ENCODE data around the gene DRC1.

DRC1 gene

DNA sequence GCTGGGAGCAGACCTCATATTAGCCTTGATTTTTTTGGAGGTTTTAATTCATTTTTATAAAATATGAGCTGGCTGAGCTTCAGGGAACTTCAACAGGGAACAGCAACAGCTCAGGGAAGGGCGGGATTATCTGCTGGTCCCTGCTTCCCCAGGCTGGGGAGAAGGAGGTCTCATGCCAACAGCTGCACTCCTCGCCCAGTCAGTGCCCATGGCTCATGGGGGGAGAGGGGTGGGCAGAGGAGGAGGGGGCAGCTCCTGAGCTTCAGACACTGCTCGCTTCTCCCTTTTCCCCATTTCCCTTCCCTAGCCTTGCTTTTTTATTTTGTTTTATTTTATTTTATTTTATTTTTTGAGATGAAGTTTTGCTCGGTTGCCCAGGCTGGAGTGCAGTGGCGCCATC, 76.6 kb downstream of the DRC1 start:
- H3K4me1 ChIP-seq (ENCODE audit: control insufficient read depth, insufficient read depth, low read length): peaks cover 3% of the 10 kb centered on the region; the same call in 1 of the 2 replicates
- H3K27ac ChIP-seq (ENCODE audit: low read depth, low read length): no peak overlapping the region
- no peak overlapping the region for H3K4me3 ChIP-seq (ENCODE audit: low read depth, low read length)
- H3K9ac ChIP-seq (ENCODE audit: low read depth, low read length): no peak overlapping the region
- H3K27me3 ChIP-seq (ENCODE audit: control insufficient read depth, insufficient read depth, low read length): no peaks in the 10 kb centered on the region; the same call in 1 of the 2 replicates
- no peaks in the 10 kb centered on the region for H3K36me3 ChIP-seq (ENCODE audit: control insufficient read depth, insufficient read depth, low read length)
- no peaks in the 10 kb centered on the region for H3K9me3 ChIP-seq (ENCODE audit: control insufficient read depth, insufficient read depth, low read length)

DNA sequence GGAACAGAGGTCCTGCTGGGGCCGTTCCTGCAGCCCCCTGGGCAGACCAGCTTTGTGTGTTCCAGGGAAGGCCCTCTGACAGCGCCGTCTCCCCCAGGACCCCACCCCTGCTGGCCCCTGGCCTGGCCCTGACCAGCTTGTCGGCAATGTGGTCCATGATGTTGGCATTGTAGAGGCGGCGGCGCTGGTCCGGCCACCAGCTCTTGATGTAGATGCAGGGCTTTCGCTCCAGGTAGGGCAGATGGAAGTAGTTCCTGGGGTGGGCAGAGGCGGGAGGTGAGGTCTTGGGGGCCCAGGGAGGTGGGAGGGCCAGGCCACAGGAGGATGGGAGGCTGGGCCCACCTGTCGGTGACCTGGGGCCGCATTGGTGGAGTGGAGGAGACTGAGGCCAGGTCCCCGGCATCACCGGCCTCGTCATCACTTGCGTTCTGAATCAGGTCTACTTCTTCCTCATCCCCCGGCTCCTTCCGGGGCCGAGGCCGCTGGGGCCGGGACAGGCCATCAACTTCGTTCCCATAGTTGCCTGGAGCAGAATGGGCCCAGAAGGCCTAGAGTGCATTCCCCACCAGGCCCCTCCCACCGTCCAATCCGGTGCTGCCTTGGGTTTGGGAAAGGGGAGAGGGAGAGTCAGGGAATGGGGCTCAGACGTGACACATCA, 77.5 kb downstream of the DRC1 start:
- no peaks in the 10 kb centered on the region for H3K36me3 ChIP-seq (ENCODE audit: control insufficient read depth, insufficient read depth, low read length)
- no peak overlapping the region for H3K9ac ChIP-seq (ENCODE audit: low read depth, low read length)

GRCh38 chr2:26479789-26480565, 78.3 kb downstream of the DRC1 start:
- Histone ChIP-seq H3K27me3 (ENCODE audit: control insufficient read depth, insufficient read depth, low read length) (no peaks in the 10 kb centered on the region; the same call in 1 of the 2 replicates), H3K36me3 (ENCODE audit: control insufficient read depth, insufficient read depth, low read length) (no peaks in the 10 kb centered on the region), H3K4me3 (ENCODE audit: low read depth, low read length) (no peak overlapping the region), H3K9ac (ENCODE audit: low read depth, low read length) (no peak overlapping the region), H3K27ac (ENCODE audit: low read depth, low read length) (no peak overlapping the region), H3K4me1 (ENCODE audit: control insufficient read depth, insufficient read depth, low read length) (peaks cover 3% of the 10 kb centered on the region; the same call in 1 of the 2 replicates), H3K9me3 (ENCODE audit: control insufficient read depth, insufficient read depth, low read length) (no peaks in the 10 kb centered on the region)

More for the DNA sequence above, 77.5 kb downstream of the DRC1 start:
- no peaks in the 10 kb centered on the region; the same call in 1 of the 2 replicates for H3K27me3 ChIP-seq (ENCODE audit: control insufficient read depth, insufficient read depth, low read length)
- no peak overlapping the region for H3K27ac ChIP-seq (ENCODE audit: low read depth, low read length)
- peaks cover 3% of the 10 kb centered on the region; the same call in 1 of the 2 replicates for H3K4me1 ChIP-seq (ENCODE audit: control insufficient read depth, insufficient read depth, low read length)
- no peak overlapping the region for H3K4me3 ChIP-seq (ENCODE audit: low read depth, low read length)
- no peaks in the 10 kb centered on the region for H3K9me3 ChIP-seq (ENCODE audit: control insufficient read depth, insufficient read depth, low read length)

- Histone ChIP-seq H3K27ac (ENCODE audit: low read depth, low read length) (no peak overlapping the region), H3K4me1 (ENCODE audit: control insufficient read depth, insufficient read depth, low read length) (peaks cover 3% of the 10 kb centered on the region; the same call in 1 of the 2 replicates), H3K4me3 (ENCODE audit: low read depth, low read length) (no peak overlapping the region), H3K36me3 (ENCODE audit: control insufficient read depth, insufficient read depth, low read length) (no peaks in the 10 kb centered on the region), H3K9me3 (ENCODE audit: control insufficient read depth, insufficient read depth, low read length) (no peaks in the 10 kb centered on the region), H3K9ac (ENCODE audit: low read depth, low read length) (no peak overlapping the region), H3K27me3 (ENCODE audit: control insufficient read depth, insufficient read depth, low read length) (no peaks in the 10 kb centered on the region; the same call in 1 of the 2 replicates)
These were observed 79.1 kb downstream of the DRC1 start for GRCh38 chr2:26480566-26481423.

DNA sequence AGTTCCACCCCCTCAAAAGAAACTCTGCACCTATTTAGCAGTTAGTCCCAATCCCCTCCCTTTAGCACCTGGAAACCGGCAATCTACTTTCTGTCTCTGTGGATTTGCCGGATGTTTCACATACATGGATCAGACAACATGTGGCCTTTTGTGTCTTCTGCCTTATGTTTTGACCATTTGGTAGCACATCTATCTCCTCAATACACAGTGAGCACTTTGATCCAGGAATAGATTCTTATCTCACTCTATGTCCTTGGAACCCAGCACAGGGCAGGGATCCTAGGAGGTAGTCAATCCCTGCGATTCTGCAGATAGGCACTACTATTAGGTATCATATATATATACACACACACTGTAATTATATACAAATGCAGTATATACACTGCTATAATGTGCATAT, 80.0 kb downstream of the DRC1 start:
- H3K9ac ChIP-seq (ENCODE audit: low read depth, low read length): no peak overlapping the region
- no peak overlapping the region for H3K4me3 ChIP-seq (ENCODE audit: low read depth, low read length)
- H3K36me3 ChIP-seq (ENCODE audit: control insufficient read depth, insufficient read depth, low read length): no peaks in the 10 kb centered on the region
- H3K27ac ChIP-seq (ENCODE audit: low read depth, low read length): no peak overlapping the region
- H3K27me3 ChIP-seq (ENCODE audit: control insufficient read depth, insufficient read depth, low read length): no peaks in the 10 kb centered on the region; the same call in 1 of the 2 replicates
- H3K4me1 ChIP-seq (ENCODE audit: control insufficient read depth, insufficient read depth, low read length): peaks cover 3% of the 10 kb centered on the region; the same call in 1 of the 2 replicates
- H3K9me3 ChIP-seq (ENCODE audit: control insufficient read depth, insufficient read depth, low read length): no peaks in the 10 kb centered on the region

DNA sequence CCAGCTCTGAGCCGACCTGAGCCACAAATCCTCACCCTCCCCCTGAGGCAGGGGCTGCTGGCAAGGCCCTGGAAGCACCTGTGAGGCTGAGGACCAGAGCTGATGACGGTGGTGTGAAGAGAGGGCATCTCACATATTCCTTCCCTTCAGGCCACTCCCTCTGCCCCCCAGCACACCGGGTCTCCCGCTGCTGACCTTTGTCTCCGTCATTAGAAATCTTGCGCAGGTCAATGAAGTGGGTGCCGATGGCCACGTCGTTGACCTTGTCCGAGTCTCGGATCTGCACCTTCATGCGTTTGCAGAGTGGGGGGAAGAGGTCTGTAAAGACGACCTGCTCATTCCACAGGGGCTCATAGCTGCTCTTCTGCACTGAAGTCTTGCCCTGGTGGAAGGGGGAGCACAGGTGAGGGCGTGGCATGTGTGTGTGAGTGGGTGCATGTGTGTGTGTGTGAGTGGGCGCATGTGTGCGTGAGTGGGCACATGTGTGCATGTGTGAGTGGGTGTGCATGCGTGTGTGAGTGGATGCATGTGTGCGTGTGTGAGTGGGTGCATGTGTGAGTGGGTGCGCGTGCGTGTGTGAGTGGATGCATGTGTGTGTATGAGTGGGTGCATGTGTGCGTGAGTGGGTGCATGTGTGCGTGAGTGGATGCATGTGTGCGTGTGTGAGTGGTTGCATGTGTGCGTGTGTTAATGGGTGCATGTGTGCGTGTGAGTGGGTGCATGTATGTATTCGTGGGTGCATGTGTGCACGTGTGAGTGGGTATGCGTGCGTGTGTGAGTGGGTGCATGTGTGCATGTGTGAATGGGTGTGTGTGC, 80.7 kb downstream of the DRC1 start:
- Histone ChIP-seq H3K9ac (ENCODE audit: low read depth, low read length) (no peak overlapping the region), H3K9me3 (ENCODE audit: control insufficient read depth, insufficient read depth, low read length) (no peaks in the 10 kb centered on the region), H3K27me3 (ENCODE audit: control insufficient read depth, insufficient read depth, low read length) (no peaks in the 10 kb centered on the region; the same call in 1 of the 2 replicates), H3K27ac (ENCODE audit: low read depth, low read length) (no peak overlapping the region), H3K4me3 (ENCODE audit: low read depth, low read length) (no peak overlapping the region), H3K36me3 (ENCODE audit: control insufficient read depth, insufficient read depth, low read length) (no peaks in the 10 kb centered on the region), H3K4me1 (ENCODE audit: control insufficient read depth, insufficient read depth, low read length) (peaks cover 2% of the 10 kb centered on the region; the same call in 1 of the 2 replicates)

DNA sequence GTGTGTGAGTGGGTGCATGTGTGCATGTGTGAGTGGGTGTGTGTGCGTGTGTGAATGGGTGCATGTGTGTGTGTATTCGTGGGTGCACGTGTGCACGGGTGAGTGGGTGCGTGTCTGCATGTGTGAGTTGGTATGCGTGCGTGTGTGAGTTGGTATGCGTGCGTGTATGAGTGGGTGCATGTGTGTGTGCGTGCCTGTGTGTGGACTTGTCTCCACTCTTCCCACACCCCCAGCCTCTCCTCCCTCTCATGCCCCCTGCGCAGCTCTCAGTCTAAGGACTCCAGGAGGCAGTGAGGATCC, 81.3 kb downstream of the DRC1 start:
- Histone ChIP-seq H3K27me3 (ENCODE audit: control insufficient read depth, insufficient read depth, low read length) (no peaks in the 10 kb centered on the region; the same call in 1 of the 2 replicates), H3K27ac (ENCODE audit: low read depth, low read length) (no peak overlapping the region), H3K36me3 (ENCODE audit: control insufficient read depth, insufficient read depth, low read length) (no peaks in the 10 kb centered on the region), H3K9me3 (ENCODE audit: control insufficient read depth, insufficient read depth, low read length) (no peaks in the 10 kb centered on the region), H3K9ac (ENCODE audit: low read depth, low read length) (no peak overlapping the region), H3K4me3 (ENCODE audit: low read depth, low read length) (no peak overlapping the region), H3K4me1 (ENCODE audit: control insufficient read depth, insufficient read depth, low read length) (no peaks in the 10 kb centered on the region)

DNA sequence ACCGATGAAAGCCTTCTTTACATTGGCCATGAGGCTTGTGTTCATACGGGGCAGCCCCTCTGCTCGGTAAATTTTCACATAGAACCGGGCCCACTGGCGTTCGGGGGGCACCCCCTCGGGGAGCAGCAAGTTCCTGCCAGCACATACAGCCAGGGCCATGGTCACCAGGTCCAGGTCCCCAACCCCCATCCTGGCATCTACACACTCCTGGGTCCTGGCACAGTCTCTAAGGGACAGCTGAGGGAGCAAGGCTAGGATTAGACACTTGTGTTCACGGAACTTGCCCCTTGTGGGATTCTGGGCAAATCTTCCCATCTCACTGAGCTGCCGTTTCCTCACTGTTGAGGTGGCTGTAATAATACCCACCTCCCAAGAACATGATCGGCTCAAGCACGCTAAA, 81.8 kb downstream of the DRC1 start:
- Histone ChIP-seq H3K36me3 (ENCODE audit: control insufficient read depth, insufficient read depth, low read length) (no peaks in the 10 kb centered on the region), H3K27me3 (ENCODE audit: control insufficient read depth, insufficient read depth, low read length) (no peaks in the 10 kb centered on the region), H3K9ac (ENCODE audit: low read depth, low read length) (no peak overlapping the region), H3K9me3 (ENCODE audit: control insufficient read depth, insufficient read depth, low read length) (no peaks in the 10 kb centered on the region), H3K4me1 (ENCODE audit: control insufficient read depth, insufficient read depth, low read length) (no peaks in the 10 kb centered on the region), H3K4me3 (ENCODE audit: low read depth, low read length) (no peak overlapping the region), H3K27ac (ENCODE audit: low read depth, low read length) (no peak overlapping the region)

- H3K9ac ChIP-seq (ENCODE audit: low read depth, low read length): no peak overlapping the region
- no peak overlapping the region for H3K27ac ChIP-seq (ENCODE audit: low read depth, low read length)
- no peaks in the 10 kb centered on the region for H3K36me3 ChIP-seq (ENCODE audit: control insufficient read depth, insufficient read depth, low read length)
- H3K4me3 ChIP-seq (ENCODE audit: low read depth, low read length): no peak overlapping the region
- no peaks in the 10 kb centered on the region for H3K4me1 ChIP-seq (ENCODE audit: control insufficient read depth, insufficient read depth, low read length)
- no peaks in the 10 kb centered on the region for H3K9me3 ChIP-seq (ENCODE audit: control insufficient read depth, insufficient read depth, low read length)
- H3K27me3 ChIP-seq (ENCODE audit: control insufficient read depth, insufficient read depth, low read length): no peaks in the 10 kb centered on the region
These were observed 82.3 kb downstream of the DRC1 start for GRCh38 chr2:26483957-26484565.

DNA sequence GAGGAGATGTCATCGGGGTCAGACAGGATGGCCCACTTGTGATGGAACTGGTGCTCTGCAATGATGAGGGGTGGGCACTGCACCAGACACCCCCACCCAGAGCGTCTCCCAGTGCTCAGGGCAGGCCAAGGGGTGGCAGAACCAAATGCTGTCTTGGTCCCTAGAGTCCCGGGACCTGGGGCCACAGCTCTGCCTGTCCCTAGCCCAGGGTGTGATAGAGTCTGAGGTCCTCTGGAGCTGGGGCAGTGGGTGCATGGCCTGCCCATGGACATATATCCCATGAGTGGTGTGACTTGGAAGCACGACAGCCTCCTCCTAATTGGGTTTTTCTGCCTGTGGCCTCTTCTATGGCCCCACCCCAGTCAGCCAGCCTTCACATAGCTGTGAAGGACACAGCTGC, 82.9 kb downstream of the DRC1 start:
- Histone ChIP-seq H3K9me3 (ENCODE audit: control insufficient read depth, insufficient read depth, low read length) (no peaks in the 10 kb centered on the region), H3K27ac (ENCODE audit: low read depth, low read length) (no peak overlapping the region), H3K9ac (ENCODE audit: low read depth, low read length) (no peak overlapping the region), H3K4me3 (ENCODE audit: low read depth, low read length) (no peak overlapping the region), H3K27me3 (ENCODE audit: control insufficient read depth, insufficient read depth, low read length) (no peaks in the 10 kb centered on the region), H3K4me1 (ENCODE audit: control insufficient read depth, insufficient read depth, low read length) (no peaks in the 10 kb centered on the region), H3K36me3 (ENCODE audit: control insufficient read depth, insufficient read depth, low read length) (no peaks in the 10 kb centered on the region)

All from HUES48 (cell line).